NB4 (cell line): ENCODE measurements around the gene ARMH2.

Experiments used
- DNase-seq: peaks from one replicate; pipeline ENCODE4 v3.0.0; 2010; ENCODE audit warnings: low read depth
- H3K4me3 ChIP-seq: one replicate; pipeline ENCODE4 v1.5.1; 2011; ENCODE audit warnings: mild to moderate bottlenecking, low read depth, low read length, moderate library complexity
- CTCF ChIP-seq: IDR thresholded peaks from one replicate; pipeline ENCODE4 v1.5.1; 2012; ENCODE audit warnings: low read depth, low read length
- MAX ChIP-seq: IDR thresholded peaks from 2 replicates; pipeline ENCODE4 v1.6.1; 2011; ENCODE audit warnings: low read depth, low read length
- MYC ChIP-seq: IDR thresholded peaks from 2 replicates; pipeline ENCODE4 v1.6.1; 2011; ENCODE audit warnings: low read depth, low read length
- POLR2A ChIP-seq: IDR thresholded peaks from 2 replicates; pipeline ENCODE4 v1.6.1; 2011; ENCODE audit warnings: mild to moderate bottlenecking; ENCODE audit not compliant: insufficient read length; ENCODE audit errors: extremely low read depth

Gene ARMH2

GRCh38 chr6:24844061-24844460 is 45.3 kb upstream of the ARMH2 start:
- no peak overlapping the region for H3K4me3 ChIP-seq
- no peak for TF ChIP-seq MAX
- no peak for TF ChIP-seq MYC
- no peak for TF ChIP-seq POLR2A
- no peak for TF ChIP-seq CTCF
- no peak for DNase-seq

GRCh38 chr6:24840187-24840586 is 41.5 kb upstream of the ARMH2 start:
- no peak overlapping the region for H3K4me3 ChIP-seq
- no peak for DNase-seq
- TF ChIP-seq CTCF: no peak

GRCh38 chr6:24838994-24839393 is 40.3 kb upstream of the ARMH2 start:
- DNase-seq: no peak
- TF ChIP-seq MAX (no peak), MYC (no peak), CTCF (no peak), POLR2A (no peak)
- H3K4me3 ChIP-seq: no peak overlapping the region

DNA sequence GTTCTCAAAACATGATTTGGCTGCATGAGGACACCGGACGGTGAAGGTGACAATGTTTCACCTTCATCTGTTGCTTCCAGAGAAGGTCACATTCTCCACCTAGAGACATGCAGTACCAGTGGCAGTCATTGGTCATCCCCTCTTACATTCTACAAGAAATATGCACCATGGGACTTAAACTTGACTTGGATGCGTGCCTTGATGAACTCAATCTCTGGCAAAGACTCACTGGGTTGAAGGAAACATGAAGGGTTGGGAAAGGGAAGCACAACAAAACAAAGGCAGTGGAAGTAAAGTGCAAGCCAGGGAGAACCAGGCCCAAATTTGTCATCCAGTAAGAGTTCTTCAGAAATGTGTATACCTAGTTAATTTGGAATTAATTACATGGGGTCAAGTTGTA is 39.4 kb upstream of the ARMH2 start:
- TF ChIP-seq POLR2A: no peak
- TF ChIP-seq CTCF: no peak
- TF ChIP-seq MYC: no peak
- DNase-seq: no peak
- no peak overlapping the region for H3K4me3 ChIP-seq

- no peak overlapping the region for H3K4me3 ChIP-seq
- TF ChIP-seq MAX (no peak), POLR2A (no peak), CTCF (no peak), MYC (no peak)
- no peak for DNase-seq
Observed at GRCh38 chr6:24836109-24836508, 37.4 kb upstream of the ARMH2 start.

GRCh38 chr6:24833711-24834386 is 35.1 kb upstream of the ARMH2 start:
- DNase-seq: no peak
- no peak overlapping the region for H3K4me3 ChIP-seq
- no peak for TF ChIP-seq MYC
- TF ChIP-seq POLR2A: no peak
- TF ChIP-seq MAX: no peak
- no peak for TF ChIP-seq CTCF
